Breast epithelium (tissue), 4 donors: ENCODE results near the gene SPEN. TPM values are rescaled to one million over a fixed set of nuclear protein-coding genes. Genes with fewer than 3 reads are reported as not detected.

Source experiments
- DNase-seq, 2 donors: peaks; one replicate each; pipeline ENCODE4 v3.0.0-alpha.2; 2019; ENCODE audit warnings: low spot score in 2 of 2
- H3K27ac ChIP-seq, 2 donors: fragments of 200-600 bp; sonication (generic) in 1 of 2; one replicate each; pipeline ENCODE4 v1.5.1; 2016 to 2019; ENCODE audit warnings: mild to moderate bottlenecking in 1 of 2
- H3K27me3 ChIP-seq, 2 donors: fragments of 200-600 bp; sonication (generic) in 1 of 2; one replicate each; pipeline versions ENCODE4 v1.5.1 to v1.6.0; 2017 to 2019; ENCODE audit warnings: control low read depth in 1 of 2, mild to moderate bottlenecking in 1 of 2
- H3K36me3 ChIP-seq: fragments of 200-600 bp; one replicate; pipeline ENCODE4 v1.5.1; 2019
- H3K4me1 ChIP-seq, 2 donors: fragments of 200-600 bp; sonication (generic); one replicate each; pipeline ENCODE4 v1.5.1; 2016 to 2019; ENCODE audit warnings: control low read depth in 1 of 2
- H3K4me3 ChIP-seq, 3 donors: fragments of 200-600 bp; sonication (generic); 1 replicate in 2 of 3; 2 replicates in 1 of 3; pipeline ENCODE4 v1.5.1; 2016 to 2019; ENCODE audit warnings: mild to moderate bottlenecking in 3 of 3, moderate library complexity in 2 of 3
- H3K9me3 ChIP-seq, 2 donors: fragments of 200-600 bp; sonication (generic) in 1 of 2; one replicate each; pipeline ENCODE4 v1.5.1; 2016 to 2019; ENCODE audit warnings: control low read depth in 1 of 2
- POLR2A ChIP-seq: fragments of 450-650 bp; IDR thresholded peaks from one replicate; pipeline ENCODE4 v1.6.1; 2016; ENCODE audit warnings: antibody characterized with exemption, mild to moderate bottlenecking, moderate library complexity
- POLR2AphosphoS5 ChIP-seq, 3 donors: sonication (generic); formaldehyde crosslinking; IDR thresholded peaks; one replicate each; pipeline ENCODE4 v1.6.1; 2017; ENCODE audit warnings: antibody characterized with exemption in 3 of 3
- intact Hi-C: fragments of 100-400 bp; cut with DNase I; formaldehyde crosslinking; loops from one replicate; pipeline ENCODE4 v1.15.1; 2023; ENCODE audit warnings: low total_unique reads
- total RNA-seq, 3 donors: library from RNA; depleted of rRNA; stranded (reverse); fragments of >200 nt; gene quantifications; one replicate each; pipeline ENCODE4 v1.1.0, GENCODE V29; 2016
- TF ChIP-seq, protein P1 (sequence below), 3 donors: fragments of 450-650 bp; IDR thresholded peaks; one replicate each; pipeline ENCODE4 v1.5.1; 2016 to 2017; ENCODE audit warnings: antibody characterized with exemption in 3 of 3, mild to moderate bottlenecking in 3 of 3, moderate library complexity in 3 of 3

SPEN gene
- total RNA-seq, 3 donors from 2014 or later = 46.9 to 56.6 (median 51.2) TPM

DNA sequence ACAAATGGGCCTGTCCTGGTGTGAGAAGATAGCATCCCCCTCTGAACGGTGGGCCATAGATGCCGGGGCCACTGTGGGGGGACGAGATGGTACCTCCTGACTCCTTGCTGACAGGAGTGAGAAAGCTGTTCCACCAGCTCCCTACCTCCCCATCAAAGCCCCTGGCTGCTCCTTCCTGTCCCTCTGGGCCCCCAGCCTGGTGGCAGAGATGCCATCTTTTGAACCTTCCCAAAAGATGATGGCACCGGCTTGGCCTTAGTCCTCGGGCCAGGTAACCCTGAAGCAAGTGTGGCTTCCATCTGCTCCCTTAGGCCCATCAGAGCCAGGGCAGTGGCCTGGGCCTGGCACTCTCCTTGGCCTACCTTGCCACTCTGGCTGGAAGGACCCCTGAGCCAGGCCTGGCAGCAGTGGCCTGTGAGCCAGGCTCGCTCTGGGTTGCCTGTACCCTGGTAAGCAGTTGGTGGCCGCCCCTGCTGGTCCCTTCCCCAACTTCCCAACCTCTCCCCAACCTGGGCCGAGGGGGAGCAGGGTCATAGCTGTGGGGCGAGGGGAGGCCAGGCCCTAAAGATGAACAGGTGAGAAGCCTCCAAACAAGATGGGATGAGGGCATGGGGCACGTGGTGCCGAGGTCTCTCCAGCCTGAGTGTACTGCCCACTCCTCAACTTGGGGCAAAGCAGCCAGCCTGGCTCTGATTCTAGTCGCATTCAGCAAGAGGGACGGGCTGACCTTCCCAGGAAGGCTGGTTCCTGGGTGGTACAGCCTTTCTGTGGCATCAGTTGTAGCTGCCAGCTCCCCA, 93.7 kb downstream of the SPEN start:
- peaks cover 0 to 7% of the 10 kb centered on the region in 2 donors for H3K4me1 ChIP-seq
- no peak for TF ChIP-seq POLR2A
- TF ChIP-seq POLR2AphosphoS5 (IDR thresholded peaks at IDR 0.05) = no peak
- TF ChIP-seq, protein P1, sequence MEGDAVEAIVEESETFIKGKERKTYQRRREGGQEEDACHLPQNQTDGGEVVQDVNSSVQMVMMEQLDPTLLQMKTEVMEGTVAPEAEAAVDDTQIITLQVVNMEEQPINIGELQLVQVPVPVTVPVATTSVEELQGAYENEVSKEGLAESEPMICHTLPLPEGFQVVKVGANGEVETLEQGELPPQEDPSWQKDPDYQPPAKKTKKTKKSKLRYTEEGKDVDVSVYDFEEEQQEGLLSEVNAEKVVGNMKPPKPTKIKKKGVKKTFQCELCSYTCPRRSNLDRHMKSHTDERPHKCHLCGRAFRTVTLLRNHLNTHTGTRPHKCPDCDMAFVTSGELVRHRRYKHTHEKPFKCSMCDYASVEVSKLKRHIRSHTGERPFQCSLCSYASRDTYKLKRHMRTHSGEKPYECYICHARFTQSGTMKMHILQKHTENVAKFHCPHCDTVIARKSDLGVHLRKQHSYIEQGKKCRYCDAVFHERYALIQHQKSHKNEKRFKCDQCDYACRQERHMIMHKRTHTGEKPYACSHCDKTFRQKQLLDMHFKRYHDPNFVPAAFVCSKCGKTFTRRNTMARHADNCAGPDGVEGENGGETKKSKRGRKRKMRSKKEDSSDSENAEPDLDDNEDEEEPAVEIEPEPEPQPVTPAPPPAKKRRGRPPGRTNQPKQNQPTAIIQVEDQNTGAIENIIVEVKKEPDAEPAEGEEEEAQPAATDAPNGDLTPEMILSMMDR (IDR thresholded peaks at IDR 0.05) = no peak
- no peak for DNase-seq
- no peaks in the 10 kb centered on the region for H3K27me3 ChIP-seq
- H3K27ac ChIP-seq = peak overlapping the region in 1 of 2 donors; percentile 25
- peaks cover 5% of the 10 kb centered on the region for H3K36me3 ChIP-seq
- H3K4me3 ChIP-seq = no peak overlapping the region
- intact Hi-C loops = no loop called here
- no peaks in the 10 kb centered on the region for H3K9me3 ChIP-seq

DNA sequence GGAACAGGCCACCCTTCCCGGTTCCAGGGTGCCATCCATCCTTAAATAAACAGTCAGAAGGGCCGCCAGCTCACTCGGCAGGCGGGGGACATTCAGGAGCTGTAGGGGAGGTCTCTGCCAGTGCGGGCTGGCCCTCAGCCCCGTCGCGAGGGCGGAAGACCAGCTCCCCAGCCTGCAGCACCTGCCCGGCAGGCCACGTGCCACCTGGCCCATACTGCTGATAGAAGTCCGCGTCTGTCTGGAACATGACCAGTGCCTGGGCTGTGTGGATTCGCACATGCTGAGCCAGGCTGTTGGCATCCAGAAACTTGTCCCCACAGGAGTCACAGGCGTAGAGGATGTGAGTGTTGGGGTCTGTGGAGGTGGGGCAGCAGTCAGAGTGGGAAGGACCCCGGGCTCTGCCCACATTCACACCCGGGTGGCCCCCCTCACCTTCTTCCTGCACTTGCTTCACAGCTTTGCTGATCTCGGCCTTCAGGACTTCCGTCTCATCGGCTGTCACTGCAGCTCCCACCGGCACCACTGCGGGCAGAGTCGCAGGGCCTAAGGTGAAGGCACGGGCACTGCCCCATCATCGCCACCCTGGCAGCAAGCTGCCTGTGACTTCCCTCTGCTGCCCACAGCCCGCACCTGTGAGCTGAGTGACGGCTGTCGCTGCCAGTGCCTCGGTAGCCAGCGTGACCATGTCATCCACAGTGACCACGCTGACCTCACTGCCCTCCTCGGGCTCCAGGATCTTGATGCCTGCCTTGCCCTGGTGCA, 94.6 kb downstream of the SPEN start:
- intact Hi-C loops = no loop called here
- DNase-seq = no peak
- H3K9me3 ChIP-seq = no peaks in the 10 kb centered on the region
- no peak overlapping the region for H3K27ac ChIP-seq
- H3K4me1 ChIP-seq = peaks cover 0 to 7% of the 10 kb centered on the region in 2 donors
- H3K4me3 ChIP-seq = no peak overlapping the region
- TF ChIP-seq POLR2A = no peak
- TF ChIP-seq, protein P1 (IDR thresholded peaks at IDR 0.05) = no peak
- H3K36me3 ChIP-seq = peaks cover 5% of the 10 kb centered on the region
- H3K27me3 ChIP-seq = no peaks in the 10 kb centered on the region

DNA sequence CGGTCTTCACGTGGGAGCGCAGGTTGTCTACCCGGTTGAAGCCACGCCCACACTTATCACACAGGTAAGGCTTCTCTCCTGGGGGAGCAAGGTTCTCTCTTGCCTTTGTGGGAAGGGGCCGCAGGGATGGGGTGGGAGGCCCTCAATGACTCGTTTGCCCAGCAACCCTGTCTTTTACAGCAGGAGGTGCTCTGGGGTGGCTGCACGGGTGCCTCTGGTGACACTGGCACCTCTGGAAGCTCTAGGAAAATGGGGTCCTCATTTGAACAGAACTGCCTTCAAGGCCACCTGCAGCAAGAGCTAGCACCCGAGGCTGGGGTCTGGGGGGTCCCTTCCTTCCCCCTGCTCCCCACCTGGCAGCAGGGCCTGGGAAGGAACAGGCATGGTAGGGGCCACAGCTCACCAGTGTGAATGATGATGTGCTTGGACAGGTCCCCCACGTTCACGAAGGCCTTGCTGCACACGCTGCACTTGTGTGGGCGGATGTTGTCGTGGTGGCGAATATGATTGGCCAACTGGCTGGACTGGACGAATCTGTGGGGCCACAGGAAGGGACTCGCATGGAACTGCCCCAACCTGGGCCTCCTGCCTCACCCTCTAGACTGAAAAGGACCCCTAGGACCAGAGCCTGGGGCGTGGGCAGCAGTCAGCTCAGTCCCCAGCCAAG, 95.3 kb downstream of the SPEN start:
- Histone ChIP-seq H3K4me3 (no peak overlapping the region), H3K27ac (no peak overlapping the region), H3K27me3 (no peaks in the 10 kb centered on the region), H3K36me3 (peaks cover 5% of the 10 kb centered on the region), H3K9me3 (no peaks in the 10 kb centered on the region), H3K4me1 (peaks cover 0 to 7% of the 10 kb centered on the region in 2 donors)
- intact Hi-C loops = no loop called here
- TF ChIP-seq POLR2A = no peak
- TF ChIP-seq, protein P1 (IDR thresholded peaks at IDR 0.05) = no peak
- TF ChIP-seq POLR2AphosphoS5 (IDR thresholded peaks at IDR 0.05) = no peak
- no peak for DNase-seq

DNA sequence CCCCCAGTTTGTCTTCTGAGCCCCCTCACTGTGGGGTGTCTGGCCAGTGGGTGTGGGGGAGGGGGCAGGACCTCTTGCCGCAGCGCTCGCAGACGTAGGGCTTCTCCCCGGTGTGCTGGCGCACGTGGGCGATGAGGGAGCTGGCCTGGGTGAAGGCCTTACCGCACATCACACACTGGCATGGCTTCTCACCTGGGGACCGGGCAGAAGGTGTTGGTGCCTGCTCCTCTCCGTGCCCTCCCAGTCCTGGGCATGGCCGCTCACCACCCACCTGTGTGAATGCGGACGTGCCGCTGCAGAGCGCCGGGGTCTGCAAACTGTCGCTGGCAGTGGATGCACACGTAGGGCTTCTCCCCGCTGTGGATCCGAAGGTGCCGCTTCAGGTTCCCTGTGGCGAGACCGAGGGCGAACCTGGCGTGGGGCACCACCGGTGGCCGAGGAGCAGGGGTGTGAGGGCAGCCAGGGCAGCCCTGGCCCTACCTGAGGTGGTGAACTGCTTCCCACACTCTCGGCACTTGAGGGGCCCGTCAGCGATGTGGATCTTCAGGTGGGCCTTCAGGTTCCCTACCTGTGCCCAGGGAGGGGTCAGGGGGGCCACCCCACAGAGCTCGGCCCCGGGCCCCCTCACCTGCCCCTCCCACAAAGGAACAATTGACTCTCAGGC, 96.0 kb downstream of the SPEN start:
- Histone ChIP-seq H3K4me1 (peaks cover 0 to 7% of the 10 kb centered on the region in 2 donors), H3K27me3 (no peaks in the 10 kb centered on the region), H3K36me3 (peaks cover 5% of the 10 kb centered on the region), H3K27ac (no peak overlapping the region), H3K4me3 (no peak overlapping the region), H3K9me3 (no peaks in the 10 kb centered on the region)
- TF ChIP-seq POLR2A = no peak
- TF ChIP-seq POLR2AphosphoS5 (IDR thresholded peaks at IDR 0.05) = no peak
- TF ChIP-seq, protein P1 (IDR thresholded peaks at IDR 0.05) = no peak
- intact Hi-C loops = no loop called here
- DNase-seq = no peak
